Smooth muscle cell (in vitro differentiated cells): ENCODE data around the gene SLC1A3. TPM values are rescaled to one million over a fixed set of nuclear protein-coding genes. Genes with fewer than 3 reads are reported as not detected.

ENCODE experiments used
- DNase-seq: peaks from one replicate; lab custom pipeline; 2025; ENCODE audit not compliant: unreplicated experiment; lab: John Stamatoyannopoulos, UW
- H2AFZ ChIP-seq: fragments of 200-600 bp; sonication (generic); 2 replicates; pipeline ENCODE4 v1.6.0; 2016; ENCODE audit warnings: antibody characterized with exemption, low read depth, mild to moderate bottlenecking
- H3F3A ChIP-seq: fragments of 200-600 bp; sonication (generic); 2 replicates; pipeline ENCODE4 v1.6.0; 2017; ENCODE audit warnings: antibody characterized with exemption, low read depth
- H3K27ac ChIP-seq: fragments of 200-600 bp; sonication (generic); 2 replicates; pipeline ENCODE4 v1.5.1; 2016; ENCODE audit warnings: low read depth, mild to moderate bottlenecking
- H3K27me3 ChIP-seq: fragments of 200-600 bp; sonication (generic); 2 replicates; pipeline ENCODE4 v1.6.1; 2016; ENCODE audit warnings: low read depth, mild to moderate bottlenecking
- H3K36me3 ChIP-seq: fragments of 200-600 bp; sonication (generic); 2 replicates; pipeline ENCODE4 v1.5.1; 2016; ENCODE audit warnings: low read depth
- H3K4me1 ChIP-seq: fragments of 200-600 bp; sonication (generic); 2 replicates; pipeline ENCODE4 v1.5.1; 2016; ENCODE audit warnings: low read depth
- H3K4me2 ChIP-seq: fragments of 200-600 bp; sonication (generic); 2 replicates; pipeline ENCODE4 v1.6.0; 2016; ENCODE audit warnings: mild to moderate bottlenecking
- H3K4me3 ChIP-seq: fragments of 200-600 bp; sonication (generic); 2 replicates; pipeline ENCODE4 v1.5.1; 2016; ENCODE audit warnings: mild to moderate bottlenecking
- H3K79me2 ChIP-seq: fragments of 200-600 bp; sonication (generic); 2 replicates; pipeline ENCODE4 v1.6.0; 2016; ENCODE audit warnings: low read depth, mild to moderate bottlenecking
- H3K9ac ChIP-seq: fragments of 200-600 bp; sonication (generic); 2 replicates; pipeline ENCODE4 v1.6.0; 2016; ENCODE audit warnings: low read depth
- H3K9me3 ChIP-seq: fragments of 200-600 bp; sonication (generic); replicated peaks from 2 replicates; pipeline ENCODE4 v1.5.1; 2016; ENCODE audit warnings: low read depth
- H4K20me1 ChIP-seq: fragments of 200-600 bp; sonication (generic); 2 replicates; pipeline ENCODE4 v1.6.0; 2016; ENCODE audit warnings: low read depth
- CTCF ChIP-seq: fragments of 200-600 bp; sonication (generic); IDR thresholded peaks from 2 replicates; pipeline ENCODE4 v1.5.1; 2017; ENCODE audit warnings: borderline replicate concordance, mild to moderate bottlenecking, antibody characterized with exemption; ENCODE audit not compliant: insufficient read depth, poor library complexity, severe bottlenecking
- WGBS: methylation state at CpG from one replicate; pipeline ENCODE4 v1.1.7; 2016; ENCODE audit warnings: low lambda C conversion rate; 5-methylcytosine and 5-hydroxymethylcytosine counted together
- polyA plus RNA-seq: library from polyadenylated mRNA; unstranded; fragments of >200 nt; fragmentation: Nextera tagmentation; extraction: Ambion mirVana; gene quantifications from 2 replicates; pipeline ENCODE4 v1.2.1, GENCODE V29; 2016
- total RNA-seq: library from RNA; depleted of rRNA; stranded (reverse); fragments of >200 nt; gene quantifications from 2 replicates; pipeline ENCODE4 v1.2.3, GENCODE V29; 2014

Gene SLC1A3
- total and polyA plus RNA-seq, 2 experiments from 2014 or later: 2.1 to 6.8 TPM

GRCh38 chr5:36646100-36646499 lies 39.7 kb downstream of the SLC1A3 start:
- no peaks in the 10 kb centered on the region for H3K4me1 ChIP-seq
- peaks cover 3% of the 10 kb centered on the region for H3F3A ChIP-seq
- no peak overlapping the region for H3K4me3 ChIP-seq
- H3K27ac ChIP-seq: peak overlapping the region; percentile 2
- no peaks in the 10 kb centered on the region for H3K27me3 ChIP-seq
- DNase-seq: no peak
- TF ChIP-seq CTCF: no peak
- H2AFZ ChIP-seq: no peak overlapping the region
- WGBS: 52% methylated on average over 3 of the region's 3 CpGs
- no peaks in the 10 kb centered on the region for H3K36me3 ChIP-seq
- no peak overlapping the region for H3K4me2 ChIP-seq
- no peaks in the 10 kb centered on the region for H3K79me2 ChIP-seq
- H3K9me3 ChIP-seq: no peaks in the 10 kb centered on the region
- no peaks in the 10 kb centered on the region for H4K20me1 ChIP-seq
- no peak overlapping the region for H3K9ac ChIP-seq

- Histone ChIP-seq H4K20me1 (no peaks in the 10 kb centered on the region), H3K4me2 (peak overlapping the region; percentile 10), H3K27ac (peak overlapping the region; percentile 2), H3K36me3 (no peaks in the 10 kb centered on the region), H3F3A (peaks cover 3% of the 10 kb centered on the region), H2AFZ (no peak overlapping the region), H3K9me3 (no peaks in the 10 kb centered on the region), H3K4me1 (no peaks in the 10 kb centered on the region), H3K9ac (no peak overlapping the region), H3K79me2 (no peaks in the 10 kb centered on the region), H3K4me3 (no peak overlapping the region), H3K27me3 (no peaks in the 10 kb centered on the region)
- no peak for TF ChIP-seq CTCF
- DNase-seq: no peak
- 56% methylated on average over 3 of the region's 3 CpGs for WGBS
Measured at GRCh38 chr5:36646507-36647023, 40.2 kb downstream of the SLC1A3 start.

- TF ChIP-seq CTCF: no peak
- no peak overlapping the region for H3K4me3 ChIP-seq
- no peaks in the 10 kb centered on the region for H4K20me1 ChIP-seq
- peak overlapping the region; percentile 2 for H3K27ac ChIP-seq
- H3K4me1 ChIP-seq: no peaks in the 10 kb centered on the region
- H3K27me3 ChIP-seq: no peaks in the 10 kb centered on the region
- no peaks in the 10 kb centered on the region for H3K36me3 ChIP-seq
- H3K9me3 ChIP-seq: no peaks in the 10 kb centered on the region
- no peaks in the 10 kb centered on the region for H3K79me2 ChIP-seq
- H2AFZ ChIP-seq: no peak overlapping the region
- H3K4me2 ChIP-seq: peak overlapping the region; percentile 10
- H3F3A ChIP-seq: peaks cover 3% of the 10 kb centered on the region
- no peak overlapping the region for H3K9ac ChIP-seq
- DNase-seq: no peak
Measured at GRCh38 chr5:36647046-36647445, 40.6 kb downstream of the SLC1A3 start.

- Histone ChIP-seq H3K4me3 (no peak overlapping the region), H2AFZ (no peak overlapping the region), H3F3A (peaks cover 3% of the 10 kb centered on the region), H3K79me2 (no peaks in the 10 kb centered on the region), H3K27me3 (no peaks in the 10 kb centered on the region), H3K4me1 (no peaks in the 10 kb centered on the region), H3K4me2 (no peak overlapping the region), H3K9ac (no peak overlapping the region), H4K20me1 (no peaks in the 10 kb centered on the region), H3K27ac (no peak overlapping the region), H3K9me3 (no peaks in the 10 kb centered on the region), H3K36me3 (no peaks in the 10 kb centered on the region)
- WGBS: 42% methylated on average over 3 of the region's 3 CpGs
- DNase-seq: no peak
- no peak for TF ChIP-seq CTCF
Measured at GRCh38 chr5:36648426-36648825, 42.0 kb downstream of the SLC1A3 start.
